LNCaP clone FGC (cell line): Measurements from ENCODE around the gene ANK2.

Experiments used
- DNase-seq: peaks from one replicate; pipeline ENCODE4 v3.0.0-alpha.2; 2011; ENCODE audit warnings: low read depth
- H3K4me3 ChIP-seq: 2 replicates; pipeline ENCODE4 v1.5.1; 2011; ENCODE audit warnings: mild to moderate bottlenecking, low read depth, low read length, control low read depth
- CTCF ChIP-seq: IDR thresholded peaks from 2 replicates; pipeline ENCODE4 v1.5.1; 2012; ENCODE audit warnings: mild to moderate bottlenecking; ENCODE audit not compliant: control insufficient read depth, insufficient read depth; ENCODE audit errors: extremely low read depth

Gene ANK2

GRCh38 chr4:113071274-113071673 is 21.8 kb downstream of the ANK2 start:
- no peak for DNase-seq
- TF ChIP-seq CTCF, result no peak
- no peak overlapping the region for H3K4me3 ChIP-seq

- H3K4me3 ChIP-seq, result no peak overlapping the region
- DNase-seq, result no peak
- TF ChIP-seq CTCF, result no peak
Measured at GRCh38 chr4:113071805-113072204, 22.4 kb downstream of the ANK2 start.

- no peak overlapping the region for H3K4me3 ChIP-seq
- no peak for DNase-seq
- TF ChIP-seq CTCF, result no peak
Measured at GRCh38 chr4:113073451-113074005, 24.1 kb downstream of the ANK2 start.

GRCh38 chr4:113077575-113077974 is 28.1 kb downstream of the ANK2 start:
- no peak for DNase-seq
- TF ChIP-seq CTCF, result no peak
- no peak overlapping the region for H3K4me3 ChIP-seq

- no peak for TF ChIP-seq CTCF
- no peak for DNase-seq
- H3K4me3 ChIP-seq, result no peak overlapping the region
Measured at GRCh38 chr4:113078066-113078465, 28.6 kb downstream of the ANK2 start.

- H3K4me3 ChIP-seq, result no peak overlapping the region
- no peak for TF ChIP-seq CTCF
- no peak for DNase-seq
Measured at GRCh38 chr4:113080050-113080449, 30.6 kb downstream of the ANK2 start.

- H3K4me3 ChIP-seq, result no peak overlapping the region
- TF ChIP-seq CTCF, result no peak
- no peak for DNase-seq
Measured at GRCh38 chr4:113080624-113081023, 31.2 kb downstream of the ANK2 start.
